ENCODE results near the gene CRYAB.

DNA sequence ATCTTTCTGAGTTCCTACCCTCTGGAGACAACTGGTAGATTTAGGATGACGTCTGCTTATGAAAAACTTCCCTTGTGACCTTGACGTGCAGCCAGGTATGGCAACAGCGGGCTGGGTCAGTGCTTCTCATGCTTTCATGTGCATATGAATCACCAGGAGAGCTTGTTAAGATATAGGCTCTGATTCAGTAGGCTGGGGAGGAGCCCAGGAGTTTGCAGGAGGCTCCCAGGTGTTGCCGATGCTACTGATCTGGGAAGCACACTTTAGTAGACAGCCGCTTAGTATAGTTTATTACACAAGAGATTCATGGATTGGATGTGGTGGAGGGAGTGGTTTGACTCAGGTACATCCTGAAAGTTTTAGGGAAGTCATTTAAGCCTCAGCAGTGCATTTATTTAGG, 49.3 kb upstream of the CRYAB start:
- TF ChIP-seq, protein P1, sequence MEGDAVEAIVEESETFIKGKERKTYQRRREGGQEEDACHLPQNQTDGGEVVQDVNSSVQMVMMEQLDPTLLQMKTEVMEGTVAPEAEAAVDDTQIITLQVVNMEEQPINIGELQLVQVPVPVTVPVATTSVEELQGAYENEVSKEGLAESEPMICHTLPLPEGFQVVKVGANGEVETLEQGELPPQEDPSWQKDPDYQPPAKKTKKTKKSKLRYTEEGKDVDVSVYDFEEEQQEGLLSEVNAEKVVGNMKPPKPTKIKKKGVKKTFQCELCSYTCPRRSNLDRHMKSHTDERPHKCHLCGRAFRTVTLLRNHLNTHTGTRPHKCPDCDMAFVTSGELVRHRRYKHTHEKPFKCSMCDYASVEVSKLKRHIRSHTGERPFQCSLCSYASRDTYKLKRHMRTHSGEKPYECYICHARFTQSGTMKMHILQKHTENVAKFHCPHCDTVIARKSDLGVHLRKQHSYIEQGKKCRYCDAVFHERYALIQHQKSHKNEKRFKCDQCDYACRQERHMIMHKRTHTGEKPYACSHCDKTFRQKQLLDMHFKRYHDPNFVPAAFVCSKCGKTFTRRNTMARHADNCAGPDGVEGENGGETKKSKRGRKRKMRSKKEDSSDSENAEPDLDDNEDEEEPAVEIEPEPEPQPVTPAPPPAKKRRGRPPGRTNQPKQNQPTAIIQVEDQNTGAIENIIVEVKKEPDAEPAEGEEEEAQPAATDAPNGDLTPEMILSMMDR (IDR thresholded peaks at IDR 0.05 in 4 of 5, conservative IDR thresholded peaks at IDR 0.05 in 1 of 5) = no peak
- peak; percentile 33 to 46 for TF ChIP-seq POLR2A (IDR thresholded peaks at IDR 0.05)

All from gastrocnemius medialis (tissue), 4 donors.